ENCODE measurements around the gene UHRF1.
"Not testable (repeated sequence)": the region's sequence is repeated elsewhere in the genome, so short reads cannot be mapped to it uniquely, and the experiment has no call there.

UHRF1 gene

GRCh38 chr19:4939466-4939865 is 30.2 kb downstream of the UHRF1 start:
- no peak for DNase-seq

DNA sequence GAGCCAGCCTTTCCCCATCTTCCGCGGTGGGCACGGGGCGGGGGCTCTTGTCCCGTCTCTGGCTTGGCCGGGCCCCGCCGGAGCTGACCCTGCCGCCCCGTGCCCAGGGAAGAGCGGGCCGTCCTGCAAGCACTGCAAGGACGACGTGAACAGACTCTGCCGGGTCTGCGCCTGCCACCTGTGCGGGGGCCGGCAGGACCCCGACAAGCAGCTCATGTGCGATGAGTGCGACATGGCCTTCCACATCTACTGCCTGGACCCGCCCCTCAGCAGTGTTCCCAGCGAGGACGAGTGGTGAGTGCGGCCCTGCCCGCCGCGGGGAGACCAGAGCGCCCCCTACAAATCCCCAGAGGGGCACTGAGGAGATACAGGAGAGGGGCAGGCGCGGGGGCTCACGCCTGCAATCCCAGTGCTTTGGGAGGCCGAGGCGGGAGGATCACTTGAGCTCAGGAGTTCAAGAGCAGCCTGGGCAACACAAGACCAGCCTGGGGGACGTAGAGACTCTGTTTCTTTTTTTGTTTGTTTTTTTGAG is 32.4 kb downstream of the UHRF1 start:
- not testable (repeated sequence) for DNase-seq

- not testable (repeated sequence) for DNase-seq
Measured at GRCh38 chr19:4950650-4951049, 41.3 kb downstream of the UHRF1 start.

DNA sequence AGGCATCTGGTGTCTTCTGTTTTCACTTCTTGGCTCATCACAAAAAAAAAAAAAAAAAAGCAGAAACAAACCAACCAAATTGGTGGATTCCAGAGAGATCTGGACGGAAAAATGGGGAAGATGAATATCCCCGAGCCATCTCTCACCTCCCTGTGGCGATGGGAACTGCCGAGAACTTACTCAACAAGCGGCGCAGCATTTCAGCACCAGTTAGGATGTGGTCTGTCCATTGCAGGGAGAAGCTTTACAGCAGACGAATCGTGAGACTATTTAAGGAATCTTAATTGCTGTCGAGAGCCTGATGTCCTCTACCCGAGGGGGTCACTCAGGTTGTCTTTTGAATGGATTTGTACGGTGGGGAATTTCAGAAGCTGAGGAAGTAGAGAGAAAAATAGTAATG is 42.4 kb downstream of the UHRF1 start:
- no peak for DNase-seq

DNA sequence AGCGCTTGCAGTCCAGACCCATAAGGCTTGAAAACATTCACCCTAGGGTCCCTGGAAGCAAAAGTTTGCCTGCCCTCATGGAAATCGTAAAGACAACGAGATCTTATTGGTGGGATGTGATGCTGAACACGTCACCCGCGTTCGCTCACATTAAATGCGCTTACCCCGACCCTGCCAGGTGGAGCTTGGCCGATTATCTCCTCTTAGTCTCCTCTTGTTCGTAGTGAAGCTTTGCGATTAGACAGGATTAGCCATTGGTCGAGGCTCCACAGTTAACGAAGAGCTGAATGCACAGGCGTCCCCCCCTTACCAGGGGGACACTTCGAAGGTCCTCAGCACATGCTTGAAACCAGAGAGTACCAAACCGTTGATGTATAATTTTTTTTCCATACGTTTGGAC is 43.6 kb downstream of the UHRF1 start:
- no peak for DNase-seq

DNA sequence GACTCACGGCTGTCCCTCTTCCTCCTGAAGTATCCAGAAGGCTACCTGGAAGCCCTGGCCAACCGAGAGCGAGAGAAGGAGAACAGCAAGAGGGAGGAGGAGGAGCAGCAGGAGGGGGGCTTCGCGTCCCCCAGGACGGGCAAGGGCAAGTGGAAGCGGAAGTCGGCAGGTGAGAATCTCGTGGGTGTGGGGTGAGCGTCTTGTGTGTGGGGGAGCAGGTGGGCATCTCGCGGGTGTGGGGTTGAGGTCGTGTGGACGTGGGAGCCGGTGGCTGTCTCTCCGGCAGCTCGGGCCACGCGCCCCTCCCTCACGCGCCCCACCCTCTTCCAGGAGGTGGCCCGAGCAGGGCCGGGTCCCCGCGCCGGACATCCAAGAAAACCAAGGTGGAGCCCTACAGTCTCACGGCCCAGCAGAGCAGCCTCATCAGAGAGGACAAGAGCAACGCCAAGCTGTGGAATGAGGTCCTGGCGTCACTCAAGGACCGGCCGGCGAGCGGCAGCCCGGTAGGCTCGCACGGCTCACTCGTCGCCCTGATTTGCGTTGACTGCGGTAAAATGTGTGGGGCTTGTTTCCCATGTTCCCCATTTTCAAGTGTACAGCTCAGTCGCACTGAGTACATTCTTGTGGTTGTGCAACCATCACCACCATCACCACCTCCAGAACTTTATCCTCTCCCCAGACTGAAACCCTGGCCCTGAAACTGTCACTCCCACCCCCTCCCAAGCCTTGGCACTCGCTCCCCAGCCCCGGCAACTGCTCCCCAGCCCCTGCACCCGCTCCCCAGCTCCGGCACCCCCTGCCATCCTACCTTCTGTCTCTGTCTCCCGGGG is 45.2 kb downstream of the UHRF1 start:
- not testable (repeated sequence) for DNase-seq

- no peak for DNase-seq
Measured at GRCh38 chr19:4955274-4955673, 46.0 kb downstream of the UHRF1 start.

- no peak for DNase-seq
Measured at GRCh38 chr19:4957981-4958380, 48.7 kb downstream of the UHRF1 start.

DNA sequence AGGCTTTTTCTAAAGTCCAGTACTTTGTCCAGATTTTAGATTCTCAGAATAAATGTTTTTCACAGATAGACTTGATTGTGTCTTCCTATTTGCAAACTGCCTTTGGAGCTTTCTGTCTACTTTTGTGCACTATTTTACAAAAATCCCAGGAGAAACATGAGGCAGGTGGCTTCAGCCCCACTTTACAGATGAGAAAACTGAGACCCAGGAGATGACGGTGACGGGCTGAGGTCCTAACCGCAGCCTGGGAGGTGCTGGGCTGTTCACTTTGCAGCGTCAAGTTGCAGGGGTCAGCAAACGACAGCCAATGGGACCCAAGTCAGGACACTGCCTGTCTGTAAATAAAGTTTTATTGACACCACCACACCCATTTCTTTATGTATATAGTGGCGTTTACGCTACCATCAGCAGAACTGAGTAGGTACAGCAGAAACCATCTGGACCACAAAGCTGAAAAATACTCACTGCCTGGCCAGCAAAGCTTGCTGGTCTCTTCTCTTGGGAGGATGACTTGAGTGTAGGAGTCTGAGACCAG is 52.9 kb downstream of the UHRF1 start:
- no peak for DNase-seq

DNA sequence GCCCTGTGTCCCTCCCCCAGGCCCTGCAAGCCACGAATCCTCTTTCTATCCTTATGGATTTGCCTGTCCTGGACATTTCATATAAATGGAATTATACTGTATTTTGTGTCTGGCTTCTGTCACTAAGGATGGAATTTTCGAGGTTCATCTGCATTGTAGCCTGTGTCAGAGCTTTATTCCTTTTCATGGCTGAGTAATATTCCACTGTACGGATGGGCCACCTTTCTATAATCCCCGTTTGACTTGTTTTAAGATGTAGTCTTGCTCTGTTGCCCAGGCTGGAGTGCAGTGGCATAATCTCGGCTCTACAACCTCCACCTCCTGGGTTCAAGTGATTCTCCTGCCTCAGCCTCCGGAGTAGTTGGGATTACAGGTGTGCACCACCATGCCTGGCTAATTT is 55.8 kb downstream of the UHRF1 start:
- DNase-seq, result no peak

GRCh38 chr19:4966591-4966990 is 57.3 kb downstream of the UHRF1 start:
- DNase-seq, result no peak

GRCh38 chr19:4967738-4968461 is 58.6 kb downstream of the UHRF1 start:
- no peak for DNase-seq

GRCh38 chr19:4968462-4969291 is 59.4 kb downstream of the UHRF1 start, which contains the start of gene KDM4B:
TSS of gene KDM4B (plus strand) at chr19:4969113. CDS start at chr19:5032891, 63,778 bp downstream.
- DNase-seq, result peak; percentile 99

GRCh38 chr19:4969292-4969771 is 60.0 kb downstream of the UHRF1 start:
- no peak for DNase-seq

- peak; percentile 64 for DNase-seq
Measured at GRCh38 chr19:4969772-4970531, 60.7 kb downstream of the UHRF1 start.

DNA sequence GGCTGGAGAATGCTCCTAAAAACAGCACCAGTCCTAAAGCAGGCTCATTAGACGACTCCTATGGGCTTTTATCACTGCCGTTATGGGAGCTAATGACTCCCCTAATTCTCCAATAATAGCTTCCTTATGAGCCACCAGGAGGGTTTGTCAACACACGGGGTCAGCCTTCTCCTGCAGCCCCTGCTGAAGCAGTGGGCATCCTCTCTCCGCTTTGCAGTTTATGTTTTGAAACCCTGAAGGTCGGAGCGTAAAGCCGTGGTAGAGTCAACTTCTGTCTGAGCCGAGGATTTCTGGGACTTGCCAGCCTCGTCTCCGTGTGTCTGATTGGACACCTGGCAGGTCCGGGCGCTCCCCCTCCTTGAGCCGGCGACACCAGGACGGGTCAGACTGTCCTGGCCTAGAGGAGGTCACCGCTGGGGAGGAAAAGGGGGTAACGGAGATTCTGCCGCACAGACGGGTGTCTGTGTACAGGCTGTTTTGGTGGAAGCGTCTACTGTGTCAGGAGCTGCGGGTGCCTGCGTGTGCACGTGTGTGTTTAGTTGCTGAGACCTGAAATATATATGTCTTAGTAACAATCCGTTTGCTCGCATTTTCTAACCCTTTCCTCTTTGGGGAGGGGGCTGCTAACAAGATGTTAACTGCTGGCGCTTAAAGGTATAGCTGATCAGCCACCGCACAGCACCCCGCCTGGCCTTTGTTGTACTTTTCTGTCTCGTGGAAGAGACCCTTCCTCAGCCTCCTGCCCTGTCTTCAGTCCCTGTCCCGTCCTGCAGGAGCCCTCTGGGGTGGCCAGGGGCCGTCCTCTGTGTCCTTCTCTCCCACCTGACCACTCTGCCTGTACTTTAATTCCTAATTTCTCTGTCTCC is 61.5 kb downstream of the UHRF1 start:
- DNase-seq, result peak; percentile 45

DNA sequence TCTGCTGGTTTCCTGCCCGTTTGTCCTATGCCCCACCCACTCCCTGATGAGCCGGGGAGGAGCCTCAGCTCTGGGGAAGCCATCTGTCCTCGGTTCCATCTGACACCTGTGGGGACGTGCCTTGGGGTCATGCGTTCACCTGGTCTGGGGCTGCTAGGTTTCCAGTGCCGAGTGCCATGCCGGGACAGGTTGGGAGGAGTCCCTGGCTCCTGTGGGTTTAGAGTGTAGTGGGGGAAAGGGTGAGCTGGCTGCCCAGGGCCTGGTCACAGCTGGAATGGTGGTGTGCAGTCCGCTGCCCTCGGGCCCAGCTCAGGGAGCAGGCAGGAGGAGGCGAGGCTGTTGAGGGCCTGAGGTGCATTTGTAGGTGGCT is 62.1 kb downstream of the UHRF1 start:
- DNase-seq, result peak; percentile 80

GRCh38 chr19:4971816-4972495 is 62.7 kb downstream of the UHRF1 start:
- DNase-seq, result no peak

- DNase-seq, result no peak
Measured at GRCh38 chr19:4972509-4973230, 63.4 kb downstream of the UHRF1 start.

Data from RPMI8226 (cell line).